LNCAP (cell line): ENCODE data around the gene BNC1.

Experiments used
- CTCF ChIP-seq: fragments of 450-650 bp; IDR thresholded peaks from 2 replicates; pipeline ENCODE4 v1.5.1; 2017; ENCODE audit warnings: mild to moderate bottlenecking

Gene BNC1

DNA sequence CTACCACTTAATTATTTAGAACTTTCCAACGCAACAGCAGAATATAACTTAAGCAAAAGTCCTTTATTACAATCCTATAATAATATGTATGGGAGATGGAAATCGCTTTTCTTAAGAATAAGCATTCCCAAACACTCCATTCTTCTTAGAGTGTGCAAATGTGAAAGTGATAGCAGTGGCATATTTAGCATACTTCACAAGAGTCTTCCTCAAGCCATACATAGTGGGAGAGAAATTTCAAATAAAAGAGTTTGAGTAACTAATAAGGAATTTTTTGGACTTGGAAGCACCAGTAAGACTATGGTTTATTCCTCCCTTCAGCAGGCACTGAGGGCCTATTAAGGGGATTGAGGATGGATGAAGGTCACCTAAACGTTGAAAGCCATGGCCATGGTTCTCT lies 22.1 kb upstream of the BNC1 start:
- TF ChIP-seq CTCF: no peak

DNA sequence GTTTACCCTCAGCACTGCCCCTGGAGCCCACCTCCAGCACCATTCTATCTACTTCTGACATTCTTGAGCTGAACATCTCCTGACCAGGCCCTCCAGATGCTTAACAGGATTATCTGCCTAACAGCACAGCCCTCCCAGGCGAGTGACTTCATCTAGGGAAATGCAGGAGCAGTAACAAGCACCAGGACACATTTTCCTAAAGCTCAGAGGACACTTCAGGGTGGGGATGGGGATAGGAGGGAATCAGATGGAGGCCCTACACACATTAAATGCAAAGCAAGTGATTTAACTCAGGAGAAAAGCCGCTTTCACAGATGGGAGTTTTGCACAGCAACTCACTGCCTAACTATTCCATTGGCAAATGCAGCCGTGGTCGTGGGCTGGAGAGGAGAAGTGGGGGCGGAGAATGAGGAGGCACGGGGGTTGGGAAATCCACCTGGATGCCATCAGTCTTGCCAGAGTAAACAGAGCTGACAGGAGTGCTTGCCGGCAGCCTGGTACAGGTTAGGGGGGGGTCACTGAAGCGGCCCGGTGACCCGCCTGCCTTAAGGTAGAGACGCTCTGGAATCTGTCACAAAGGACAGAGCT lies 21.3 kb upstream of the BNC1 start:
- no peak for TF ChIP-seq CTCF

DNA sequence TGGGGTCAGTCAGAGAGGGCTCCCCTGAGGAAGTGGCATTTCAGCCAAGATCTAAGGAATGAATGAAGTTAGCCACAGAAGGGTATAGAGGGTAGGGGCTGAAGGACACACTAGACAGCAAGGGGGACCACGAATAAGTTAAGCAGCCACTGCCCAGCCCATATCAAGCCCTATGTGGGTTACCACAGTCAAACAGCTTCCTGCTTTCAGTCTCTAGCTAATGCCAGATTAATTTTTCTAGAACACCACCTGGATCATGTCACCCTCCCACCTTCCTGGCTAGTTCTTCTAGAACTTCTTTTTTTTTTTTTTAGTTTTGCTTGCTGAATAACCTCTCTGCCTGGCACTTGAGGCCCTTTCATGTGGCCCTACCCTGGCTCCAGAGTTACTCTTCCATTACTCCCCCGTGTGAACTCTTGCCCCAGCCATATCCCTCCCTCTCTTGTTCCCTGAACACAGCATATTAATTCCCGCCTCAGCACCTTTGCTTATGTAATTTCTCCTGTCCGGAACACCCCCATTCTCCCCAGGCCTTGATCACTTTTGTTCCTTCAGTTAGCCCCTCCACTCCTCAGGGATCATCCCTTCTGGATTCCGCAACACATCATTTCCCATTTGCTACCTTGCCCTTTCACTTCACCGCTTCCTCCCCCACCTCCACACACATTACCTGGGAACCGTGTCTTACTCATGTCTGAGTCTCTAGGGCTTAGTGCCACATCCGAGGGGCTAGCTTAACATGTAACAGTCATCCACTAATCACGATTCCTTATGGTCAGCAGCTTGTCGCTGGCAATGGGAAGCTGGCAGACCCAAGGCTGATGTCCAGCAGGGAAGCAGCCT lies 20.6 kb upstream of the BNC1 start:
- TF ChIP-seq CTCF: no peak

GRCh38 chr15:83303535-83303934 lies 19.1 kb upstream of the BNC1 start:
- TF ChIP-seq CTCF: no peak

DNA sequence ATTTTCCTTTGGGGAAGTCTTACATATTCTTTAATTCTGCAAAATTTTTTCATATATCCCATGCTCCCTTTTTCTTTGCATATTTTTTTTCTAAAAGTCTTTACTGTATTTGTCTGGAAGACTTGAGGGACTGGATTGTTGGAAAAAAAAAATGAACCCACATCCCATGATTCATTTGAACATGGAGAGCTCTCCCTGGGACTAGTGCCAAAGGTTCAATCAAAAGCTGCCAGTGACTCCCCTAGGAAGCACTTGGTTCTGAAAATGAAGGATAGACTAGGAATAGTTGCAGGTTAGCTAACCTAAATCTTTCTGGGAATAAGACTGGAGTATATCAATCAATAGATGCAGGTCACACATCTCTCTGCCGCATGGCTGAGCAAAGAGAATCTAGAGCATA lies 16.4 kb upstream of the BNC1 start:
- no peak for TF ChIP-seq CTCF

DNA sequence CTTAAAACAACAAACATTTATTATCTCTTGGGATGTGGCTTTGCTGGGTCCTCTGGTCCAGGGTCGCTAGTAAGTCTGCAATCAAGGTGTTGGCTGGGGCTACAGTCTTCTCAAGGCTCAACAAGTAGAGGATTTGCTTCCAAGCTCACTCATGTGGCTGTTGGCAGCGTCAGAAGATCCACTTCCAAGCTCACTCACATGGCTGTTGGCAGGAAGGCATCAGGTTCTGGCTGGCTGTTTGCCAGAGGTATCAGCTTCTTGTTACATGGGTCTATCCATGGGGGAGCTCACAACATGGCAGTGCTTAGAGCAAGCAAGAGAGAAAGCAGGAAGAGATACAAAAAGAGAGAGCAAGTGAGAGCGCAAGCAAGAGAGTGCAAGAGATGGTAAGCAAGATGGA lies 15.0 kb upstream of the BNC1 start:
- no peak for TF ChIP-seq CTCF

DNA sequence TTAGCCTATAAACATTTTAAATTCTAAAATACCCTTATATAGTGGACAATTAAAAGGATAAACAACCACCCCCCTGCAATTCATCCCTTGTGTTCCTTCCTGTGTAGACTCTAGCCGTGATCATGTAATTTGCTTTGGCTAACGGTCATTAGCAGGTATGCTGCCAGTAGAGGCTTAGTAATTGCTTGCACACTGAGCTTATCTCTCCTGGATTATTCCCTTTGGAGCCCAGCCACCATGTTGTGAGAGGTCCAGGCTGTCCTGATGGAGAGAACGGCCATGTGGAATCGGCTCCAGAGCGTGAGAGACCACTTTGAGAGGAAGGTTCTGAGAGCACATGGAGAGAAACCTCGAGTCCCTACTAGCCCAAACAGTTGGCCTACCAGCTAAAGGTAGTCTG lies 11.0 kb upstream of the BNC1 start:
- TF ChIP-seq CTCF: no peak
